Measurements from ENCODE around the gene RPL27. TPM values are rescaled to one million over a fixed set of nuclear protein-coding genes. Genes with fewer than 3 reads are reported as not detected.
A peak's percentile ranks its signal among the peaks of the same experiment; 100 is the strongest.

The RPL27 gene
- total and polyA plus RNA-seq, 2 of the 13 experiments (the other 11 are each of a cell fraction or from before 2014, with no cell fraction given): 1,585 to 5,840 TPM

- BruUV-seq (replicated peaks): no TSS peak
- intact Hi-C loops (cut with micrococcal nuclease; ENCODE audit: unreplicated experiment) (no loop called here), in situ Hi-C loops (cut with HindIII; ENCODE audit: extremely low pct_ligation_motif_present, low pct_unique_long_range_greater_than_20kb) (no loop called here)
- H3K4me2 ChIP-seq (ENCODE audit: low read depth, low read length): no peak overlapping the region
- DNase-seq (ENCODE audit: low spot score) (no peak), FAIRE-seq (no peak), ATAC-seq (no peak)
- H3K27ac ChIP-seq (ENCODE audit: extremely low read length, insufficient read depth, low read length): no peak overlapping the region
- H2AFZ ChIP-seq (ENCODE audit: low read length): no peak overlapping the region
- no peak overlapping the region for H3K4me3 ChIP-seq (replicated peaks in 1 of 3; ENCODE audit: insufficient read depth in 1 of 3, low read depth in 2 of 3, low read length in 3 of 3)
- H3K27me3 ChIP-seq (ENCODE audit: control insufficient read depth in 1 of 2, insufficient read depth in 2 of 2, low read length in 2 of 2): no peaks in the 10 kb centered on the region
- H3K36me3 ChIP-seq (replicated peaks in 1 of 2; ENCODE audit: control insufficient read depth in 1 of 2, insufficient read depth in 2 of 2, low read length in 2 of 2): peaks cover 31 to 66% of the 10 kb centered on the region in 2 experiments
- H3K4me1 ChIP-seq (ENCODE audit: insufficient read depth, low read length): peaks cover 70% of the 10 kb centered on the region
- H3K9me3 ChIP-seq (ENCODE audit: low read length): no peaks in the 10 kb centered on the region
- ChIA-PET POLR2A (interaction anchor here (1.3 to 2.0 kb wide), 3 partner anchors 10 to 300 kb away, joined by 3 to 10 read pairs (median 6); partner anchors contain the start of genes IFI35 and RPL27), CTCF (ENCODE audit: low intra/inter-chr PET ratio, low total read pairs) (no interaction called here)
- 0 out of 2 replicates have a peak, but pooled peaks have one; percentile 9 for TF ChIP-seq PAF1 (CRISPR knock-in tag; IDR thresholded peaks at IDR 0.05)
- TF ChIP-seq KAT2B (IDR thresholded peaks at IDR 0.05; ENCODE audit: borderline replicate concordance, low read depth, low read length): no peak
- peak; percentile 19 for TF ChIP-seq HNRNPH1 (optimal IDR thresholded peaks at IDR 0.05; ENCODE audit: low read depth, low read length)
- TF ChIP-seq ZNF251 (CRISPR knock-in tag; IDR thresholded peaks at IDR 0.05): no peak
- peak; percentile 56; the same call in 1 of the 2 replicates for TF ChIP-seq FOXM1 (CRISPR knock-in tag; IDR thresholded peaks at IDR 0.05)
- TF ChIP-seq BRD4 (CRISPR knock-in tag; IDR thresholded peaks at IDR 0.05): 0 out of 2 replicates have a peak, but pooled peaks have one; percentile 30
- TF ChIP-seq NR1H2 (CRISPR knock-in tag; IDR thresholded peaks at IDR 0.05; ENCODE audit: borderline replicate concordance, low read depth): no peak
- peak; percentile 78 for TF ChIP-seq AGO2 (optimal IDR thresholded peaks at IDR 0.05; ENCODE audit: low read depth, low read length)
- 0 out of 2 replicates have a peak, but pooled peaks have one; percentile 3 for TF ChIP-seq POLR2AphosphoS5 (IDR thresholded peaks at IDR 0.05; ENCODE audit: low read depth, low read length)
- 0 out of 2 replicates have a peak, but pooled peaks have one; percentile 38 for TF ChIP-seq SALL2 (CRISPR knock-in tag; IDR thresholded peaks at IDR 0.05)
- peaks cover 20% of the 10 kb centered on the region for H3K79me2 ChIP-seq (ENCODE audit: insufficient read depth, low read length)
- WGBS (ENCODE audit: low lambda C conversion rate): 92% methylated on average over 6 of the region's 7 CpGs
- H3K9ac ChIP-seq (ENCODE audit: insufficient read depth, low read depth, low read length): no peak overlapping the region
- no peaks in the 10 kb centered on the region for H4K20me1 ChIP-seq (ENCODE audit: insufficient read depth, low read length)
Observed at GRCh38 chr17:43016216-43016615, 18.0 kb downstream of the RPL27 start.

Measured in HepG2 (cell line).